OCI-LY3 (cell line): ENCODE measurements around the gene UBE2D4.
A peak's percentile ranks its signal among the peaks of the same experiment; 100 is the strongest.

Source experiments
- H2AFZ ChIP-seq: fragments of 200-600, 300-600 bp; shearing (Covaris generic); 2 replicates; pipeline ENCODE4 v1.6.0; 2014; ENCODE audit warnings: antibody characterized with exemption, low read depth, low read length
- H3K27ac ChIP-seq: fragments of 200-600, 300-600 bp; sonication (generic); 2 replicates; pipeline ENCODE4 v1.5.1; 2014; ENCODE audit warnings: mild to moderate bottlenecking, low read length, moderate library complexity, mixed read lengths
- H3K27me3 ChIP-seq: fragments of 200-600, 300-600 bp; sonication (generic); 2 replicates; pipeline ENCODE4 v1.6.1; 2014; ENCODE audit warnings: low read depth, low read length, mixed read lengths
- H3K36me3 ChIP-seq: fragments of 200-600, 300-600 bp; sonication (generic); replicated peaks from 2 replicates; pipeline ENCODE3; 2014; ENCODE audit warnings: low read depth, low read length, mixed read lengths
- H3K4me1 ChIP-seq: fragments of 300-600, 200-600 bp; sonication (generic); 2 replicates; pipeline ENCODE4 v1.6.1; 2014; ENCODE audit warnings: low read length, mixed read lengths
- H3K4me2 ChIP-seq: fragments of 200-600, 300-600 bp; sonication (generic); 2 replicates; pipeline ENCODE4 v1.6.1; 2014; ENCODE audit warnings: low read length, mixed read lengths
- H3K4me3 ChIP-seq: fragments of 300-600, 200-600 bp; sonication (generic); 2 replicates; pipeline ENCODE4 v1.5.1; 2014; ENCODE audit warnings: antibody characterized with exemption, mild to moderate bottlenecking, low read length, moderate library complexity
- H3K79me2 ChIP-seq: fragments of 300-600, 200-600 bp; shearing (Covaris generic); 2 replicates; pipeline ENCODE4 v1.6.1; 2014; ENCODE audit warnings: mild to moderate bottlenecking, low read length, mixed read lengths
- H3K9ac ChIP-seq: fragments of 300-600, 200-600 bp; shearing (Covaris generic); 2 replicates; pipeline ENCODE4 v1.6.0; 2014; ENCODE audit warnings: mild to moderate bottlenecking, low read length, moderate library complexity
- H3K9me3 ChIP-seq: fragments of 200-600, 300-600 bp; shearing (Covaris generic); 2 replicates; pipeline ENCODE4 v1.6.1; 2014; ENCODE audit warnings: low read length, mixed read lengths; ENCODE audit not compliant: insufficient read depth
- H4K20me1 ChIP-seq: fragments of 200-600, 300-600 bp; sonication (generic); 2 replicates; pipeline ENCODE4 v1.6.1; 2016; ENCODE audit warnings: low read length, mixed read lengths; ENCODE audit not compliant: insufficient read depth
- CTCF ChIP-seq: fragments of 200-600, 300-600 bp; sonication (generic); IDR thresholded peaks from 2 replicates; pipeline ENCODE4 v1.5.1; 2014; ENCODE audit warnings: antibody characterized with exemption, low read length, low read depth
- EZH2phosphoT487 ChIP-seq: fragments of 200-600 bp; shearing (Covaris generic); IDR thresholded peaks from 2 replicates; pipeline ENCODE4 v1.6.1; 2018; ENCODE audit warnings: antibody characterized with exemption, mixed run types, low read depth

The UBE2D4 gene

GRCh38 chr7:43925984-43926797, at the start of gene UBE2D4:
Gene UBE2D4, plus strand, starts transcription at chr7:43926436. Its CDS starts 97 bp downstream, at chr7:43926533.
- H3K27me3 ChIP-seq = no peaks in the 10 kb centered on the region
- peaks cover 7% of the 10 kb centered on the region; the same call in 1 of the 2 replicates for H3K79me2 ChIP-seq
- H4K20me1 ChIP-seq = no peaks in the 10 kb centered on the region
- peak within 1 kb of the TSS; percentile 93 for H3K4me2 ChIP-seq
- peak within 1 kb of the TSS; percentile 90 for H2AFZ ChIP-seq
- peak within 1 kb of the TSS; percentile 87 for H3K4me3 ChIP-seq
- H3K9me3 ChIP-seq = no peaks in the 10 kb centered on the region
- TF ChIP-seq EZH2phosphoT487 (no peak), CTCF (no peak)
- peak within 1 kb of the TSS; percentile 83 for H3K27ac ChIP-seq
- H3K36me3 ChIP-seq = peaks cover 11% of the 10 kb centered on the region
- no peaks in the 10 kb centered on the region for H3K4me1 ChIP-seq
- peak within 1 kb of the TSS; percentile 85 for H3K9ac ChIP-seq

- Histone ChIP-seq H3K27me3 (no peaks in the 10 kb centered on the region), H3K27ac (no peak overlapping the region), H3K79me2 (no peaks in the 10 kb centered on the region), H3K36me3 (peaks cover 42% of the 10 kb centered on the region), H3K9me3 (no peaks in the 10 kb centered on the region), H3K4me3 (no peak overlapping the region), H3K4me1 (no peaks in the 10 kb centered on the region), H4K20me1 (no peaks in the 10 kb centered on the region), H2AFZ (no peak overlapping the region), H3K4me2 (no peak overlapping the region), H3K9ac (no peak overlapping the region)
- TF ChIP-seq CTCF (no peak), EZH2phosphoT487 (no peak)
These were observed 49.1 kb upstream of the UBE2D4 start for GRCh38 chr7:43876976-43877745.

GRCh38 chr7:43877968-43878864, 48.0 kb upstream of the UBE2D4 start:
- Histone ChIP-seq H4K20me1 (no peaks in the 10 kb centered on the region), H3K27me3 (no peaks in the 10 kb centered on the region), H2AFZ (no peak overlapping the region), H3K79me2 (no peaks in the 10 kb centered on the region), H3K27ac (no peak overlapping the region), H3K9me3 (no peaks in the 10 kb centered on the region), H3K36me3 (peaks cover 44% of the 10 kb centered on the region), H3K4me1 (no peaks in the 10 kb centered on the region), H3K9ac (no peak overlapping the region), H3K4me2 (no peak overlapping the region), H3K4me3 (no peak overlapping the region)
- TF ChIP-seq CTCF (no peak), EZH2phosphoT487 (no peak)
